Testis (tissue), 3 donors: Measurements from ENCODE around the gene TGFB3. TPM values are rescaled to one million over a fixed set of nuclear protein-coding genes. Genes with fewer than 3 reads are reported as not detected.
"Not testable (repeated sequence)": the region's sequence is repeated elsewhere in the genome, so short reads cannot be mapped to it uniquely, and the experiment has no call there.

Experiments
- DNase-seq: peaks from one replicate; pipeline ENCODE4 v3.0.0-alpha.2; 2019
- H3K27ac ChIP-seq, 2 donors: fragments of 200-600 bp; sonication (generic); one replicate each; pipeline ENCODE4 v1.5.1; 2019
- H3K27me3 ChIP-seq: fragments of 200-600 bp; sonication (generic); one replicate; pipeline ENCODE4 v1.5.1; 2019
- H3K36me3 ChIP-seq: fragments of 200-600 bp; sonication (generic); one replicate; pipeline ENCODE4 v1.5.1; 2017; ENCODE audit warnings: low read depth; ENCODE audit errors: missing control alignments
- H3K4me1 ChIP-seq: fragments of 200-600 bp; sonication (generic); one replicate; pipeline ENCODE4 v1.5.1; 2019
- H3K4me3 ChIP-seq, 2 donors: fragments of 200-600 bp; sonication (generic); one replicate each; pipeline ENCODE4 v1.5.1; 2017 to 2019
- H3K9me3 ChIP-seq: fragments of 200-600 bp; sonication (generic); one replicate; pipeline ENCODE4 v1.5.1; 2017
- CTCF ChIP-seq, 3 experiments: fragments of 450-650 bp in 2 of 3; fragments of 200-600 bp in 1 of 3; sonication (generic) in 1 of 3; IDR thresholded peaks; one replicate each; pipeline ENCODE4 v1.5.1; 2016 to 2019; ENCODE audit warnings: antibody characterized with exemption in 3 of 3, mild to moderate bottlenecking in 2 of 3, moderate library complexity in 1 of 3
- POLR2A ChIP-seq: fragments of 450-650 bp; IDR thresholded peaks from one replicate; pipeline ENCODE4 v1.6.1; 2017; ENCODE audit warnings: antibody characterized with exemption, mild to moderate bottlenecking, moderate library complexity
- WGBS, 2 donors: methylation state at CpG; one replicate each; pipeline ENCODE4 v1.1.5; 2018; 5-methylcytosine and 5-hydroxymethylcytosine counted together
- intact Hi-C: fragments of 100-400 bp; cut with DNase I; formaldehyde crosslinking; loops from one replicate; pipeline ENCODE4 v1.15.1; 2023; ENCODE audit warnings: low total_unique reads
- polyA plus RNA-seq: library from polyadenylated mRNA; stranded (reverse); fragments of 350-450 nt; fragmentation: Illumina TruSeq; extraction: RNeasy Lipid Tissue Mini Kit (QIAGEN cat#74804); gene quantifications from one replicate; pipeline ENCODE4 v1.2.3, GENCODE V29; 2014; ENCODE audit warnings: low read depth, low replicate concordance; ENCODE audit not compliant: insufficient read depth
- total RNA-seq, 2 donors: library from RNA; depleted of rRNA; stranded (reverse); fragments of >200 nt; gene quantifications; one replicate each; pipeline ENCODE4 v1.2.3, GENCODE V29; 2016

Gene TGFB3
- total and polyA plus RNA-seq, 3 donors from 2014 or later: 9.4 to 18.0 (median 15.2) TPM

GRCh38 chr14:75927564-75928087, 54.2 kb downstream of the TGFB3 start:
- no peak for DNase-seq
- TF ChIP-seq CTCF (IDR thresholded peaks at IDR 0.05) (no peak), POLR2A (no peak)
- intact Hi-C loops: no loop called here
- Histone ChIP-seq H3K27ac (no peak overlapping the region), H3K4me3 (no peak overlapping the region), H3K27me3 (no peaks in the 10 kb centered on the region), H3K9me3 (no peaks in the 10 kb centered on the region), H3K36me3 (no peaks in the 10 kb centered on the region), H3K4me1 (no peaks in the 10 kb centered on the region)
- 77 to 78% methylated on average over 5 to 6 of the region's 6 CpGs for WGBS, 2 donors

GRCh38 chr14:75926431-75927115, 55.2 kb downstream of the TGFB3 start:
- intact Hi-C loops: no loop called here
- Histone ChIP-seq H3K36me3 (no peaks in the 10 kb centered on the region), H3K4me1 (no peaks in the 10 kb centered on the region), H3K27ac (no peak overlapping the region), H3K27me3 (no peaks in the 10 kb centered on the region), H3K9me3 (no peaks in the 10 kb centered on the region), H3K4me3 (no peak overlapping the region)
- peak in 1 of 3 experiments; percentile 17 for TF ChIP-seq CTCF (IDR thresholded peaks at IDR 0.05)
- no peak for TF ChIP-seq POLR2A
- no peak for DNase-seq
- 96 to 97% methylated on average over 4 of the region's 4 CpGs for WGBS, 2 donors

- H3K4me3 ChIP-seq, H3K9me3 ChIP-seq, H3K4me1 ChIP-seq, intact Hi-C loops, H3K36me3 ChIP-seq, DNase-seq, H3K27me3 ChIP-seq, H3K27ac ChIP-seq: not testable (repeated sequence)
- WGBS, 2 donors: 78% methylated on average over 22 of the region's 54 CpGs; no CpG with 5 or more reads in 1 of the 2 donors
Observed at GRCh38 chr14:75925141-75925840, 56.5 kb downstream of the TGFB3 start.

GRCh38 chr14:75920421-75920820, 61.4 kb downstream of the TGFB3 start:
- H3K4me1 ChIP-seq, DNase-seq, H3K27ac ChIP-seq, H3K36me3 ChIP-seq, H3K4me3 ChIP-seq, H3K9me3 ChIP-seq, H3K27me3 ChIP-seq, intact Hi-C loops: not testable (repeated sequence)
- WGBS, 2 donors: 92 to 97% methylated on average over 4 of the region's 4 CpGs

- WGBS, 2 donors: 64 to 74% methylated on average over 1 of the region's 1 CpG
- H3K36me3 ChIP-seq: no peaks in the 10 kb centered on the region
- H3K27ac ChIP-seq: no peak overlapping the region
Observed at GRCh38 chr14:75917946-75918335, 63.9 kb downstream of the TGFB3 start.

More at GRCh38 chr14:75917946-75918335, 63.9 kb downstream of the TGFB3 start:
- intact Hi-C loops: no loop called here
- H3K27me3 ChIP-seq: no peaks in the 10 kb centered on the region
- H3K4me3 ChIP-seq: no peak overlapping the region
- TF ChIP-seq CTCF (IDR thresholded peaks at IDR 0.05) (no peak), POLR2A (no peak)
- no peaks in the 10 kb centered on the region for H3K9me3 ChIP-seq
- no peaks in the 10 kb centered on the region for H3K4me1 ChIP-seq
- no peak for DNase-seq
